Endothelial cell of umbilical vein (primary cell): ENCODE measurements around the gene NOD1.

Experiments used
- CTCF ChIP-seq, 2 donors: IDR thresholded peaks; 1 replicate in 1 of 2; 2 replicates in 1 of 2; pipeline ENCODE4 v1.5.1; 2011; ENCODE audit warnings: low read length in 2 of 2, mild to moderate bottlenecking in 2 of 2, moderate library complexity in 2 of 2, control low read depth in 1 of 2, inconsistent platforms in 1 of 2, low read depth in 1 of 2; ENCODE audit not compliant: insufficient read depth in 1 of 2; ENCODE audit errors: extremely low read depth in 1 of 2
- EZH2 ChIP-seq: IDR thresholded peaks from 2 replicates; pipeline ENCODE4 v1.6.1; 2012; ENCODE audit warnings: borderline replicate concordance, low read depth, mild to moderate bottlenecking, moderate library complexity, low read length, inconsistent platforms; ENCODE audit not compliant: severe bottlenecking
- FOS ChIP-seq: IDR thresholded peaks from 2 replicates; pipeline ENCODE4 v1.6.1; 2011; ENCODE audit warnings: mild to moderate bottlenecking, low read length, moderate library complexity, borderline replicate concordance; ENCODE audit not compliant: insufficient read depth
- GATA2 ChIP-seq: IDR thresholded peaks from 2 replicates; pipeline ENCODE4 v1.7.0; 2011; ENCODE audit warnings: low read depth, mild to moderate bottlenecking, moderate library complexity, mixed read lengths, low read length; ENCODE audit not compliant: insufficient read length, insufficient read depth
- JUN ChIP-seq: IDR thresholded peaks from 2 replicates; pipeline ENCODE4 v1.6.1; 2011; ENCODE audit warnings: borderline replicate concordance, low read depth; ENCODE audit not compliant: insufficient read length, insufficient read depth
- POLR2A ChIP-seq: IDR thresholded peaks from 2 replicates; pipeline ENCODE4 v1.6.1; 2012; ENCODE audit warnings: low read depth, mild to moderate bottlenecking, control low read depth, low read length

DNA sequence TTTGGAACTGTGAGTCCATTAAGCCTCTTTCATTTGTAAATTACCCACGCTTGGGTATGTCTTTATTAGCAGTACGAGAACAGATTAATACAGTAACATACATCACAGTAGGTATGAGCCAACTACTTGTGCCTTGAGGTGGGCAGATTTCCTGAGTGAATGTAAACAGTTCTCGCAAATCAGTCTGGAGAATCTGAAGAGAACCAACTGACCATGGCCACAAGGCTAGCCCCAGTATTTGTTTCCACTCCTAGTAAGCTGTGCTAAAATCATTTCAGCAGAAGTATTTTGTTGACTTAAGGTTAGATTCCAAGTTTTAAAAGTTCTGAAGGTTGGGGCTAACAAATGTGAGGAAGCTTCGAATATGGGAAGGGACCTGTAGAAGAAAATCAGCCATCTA is 82.9 kb downstream of the NOD1 start:
- TF ChIP-seq EZH2 = no peak
- no peak for TF ChIP-seq POLR2A
- TF ChIP-seq CTCF (IDR thresholded peaks at IDR 0.05; ENCODE audit: extremely low read depth in 1 of 2, insufficient read depth in 1 of 2, low read depth in 1 of 2, low read length in 2 of 2) = no peak
- no peak for TF ChIP-seq JUN
- no peak for TF ChIP-seq GATA2
- TF ChIP-seq FOS = no peak
